ENCODE data around the gene CYP4Z1. TPM values are rescaled to one million over a fixed set of nuclear protein-coding genes. Genes with fewer than 3 reads are reported as not detected.
"Not testable (repeated sequence)": the region's sequence is repeated elsewhere in the genome, so short reads cannot be mapped to it uniquely, and the experiment has no call there.

Gene CYP4Z1
- total RNA-seq, 1 donor from 2014 or later: 4.8 TPM

DNA sequence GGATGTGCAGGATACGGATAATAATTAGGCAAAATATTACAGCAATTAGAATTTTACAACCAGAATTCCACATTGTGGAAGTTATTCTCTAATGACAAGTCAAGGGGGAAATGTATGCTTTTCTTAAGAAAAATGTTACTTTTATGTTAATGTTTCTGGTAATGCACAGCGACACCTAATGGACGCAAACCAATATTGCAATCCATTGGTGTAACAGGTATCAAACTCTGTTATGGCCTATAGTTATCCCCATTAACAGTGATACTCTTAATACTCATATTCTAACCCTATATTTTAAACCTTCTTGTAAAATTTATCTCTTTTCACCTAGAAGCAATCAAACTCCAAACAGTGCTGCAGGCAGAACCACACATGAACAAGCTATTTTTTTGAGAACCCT lies 22.3 kb downstream of the CYP4Z1 start:
- H3K4me3 ChIP-seq; H3K4me1 ChIP-seq; H3K36me3 ChIP-seq; H3K27ac ChIP-seq; H3K9me3 ChIP-seq; H3K27me3 ChIP-seq; intact Hi-C loops (cut with DNase I): not testable (repeated sequence)
- DNase-seq (ENCODE audit: low spot score in 2 of 2): peak in 1 of 2 donors; percentile 66
- TF ChIP-seq, protein P1, sequence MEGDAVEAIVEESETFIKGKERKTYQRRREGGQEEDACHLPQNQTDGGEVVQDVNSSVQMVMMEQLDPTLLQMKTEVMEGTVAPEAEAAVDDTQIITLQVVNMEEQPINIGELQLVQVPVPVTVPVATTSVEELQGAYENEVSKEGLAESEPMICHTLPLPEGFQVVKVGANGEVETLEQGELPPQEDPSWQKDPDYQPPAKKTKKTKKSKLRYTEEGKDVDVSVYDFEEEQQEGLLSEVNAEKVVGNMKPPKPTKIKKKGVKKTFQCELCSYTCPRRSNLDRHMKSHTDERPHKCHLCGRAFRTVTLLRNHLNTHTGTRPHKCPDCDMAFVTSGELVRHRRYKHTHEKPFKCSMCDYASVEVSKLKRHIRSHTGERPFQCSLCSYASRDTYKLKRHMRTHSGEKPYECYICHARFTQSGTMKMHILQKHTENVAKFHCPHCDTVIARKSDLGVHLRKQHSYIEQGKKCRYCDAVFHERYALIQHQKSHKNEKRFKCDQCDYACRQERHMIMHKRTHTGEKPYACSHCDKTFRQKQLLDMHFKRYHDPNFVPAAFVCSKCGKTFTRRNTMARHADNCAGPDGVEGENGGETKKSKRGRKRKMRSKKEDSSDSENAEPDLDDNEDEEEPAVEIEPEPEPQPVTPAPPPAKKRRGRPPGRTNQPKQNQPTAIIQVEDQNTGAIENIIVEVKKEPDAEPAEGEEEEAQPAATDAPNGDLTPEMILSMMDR (IDR thresholded peaks at IDR 0.05): peak; percentile 29 to 67 (median 57)

DNA sequence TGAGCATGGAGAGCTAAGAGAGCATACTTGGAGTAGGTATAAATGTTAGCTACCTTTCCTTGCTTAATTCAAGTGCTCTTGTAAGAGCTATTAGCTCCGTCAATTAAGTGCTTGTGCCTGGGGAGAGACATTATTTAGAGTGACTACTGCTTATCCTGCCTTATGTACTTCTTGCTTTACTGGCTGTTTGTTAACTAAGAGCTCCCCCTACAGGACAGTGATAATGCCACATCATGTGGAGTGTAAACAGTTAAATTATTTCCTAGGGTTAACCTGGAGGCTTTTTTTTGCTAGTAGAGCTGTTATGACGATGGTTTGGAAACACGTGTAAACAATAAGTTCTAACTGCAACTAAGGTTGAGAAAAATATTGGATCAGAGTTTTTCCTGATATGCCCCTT lies 24.4 kb downstream of the CYP4Z1 start:
- H3K4me3 ChIP-seq; DNase-seq (ENCODE audit: low spot score in 2 of 2); H3K27ac ChIP-seq; H3K4me1 ChIP-seq; H3K27me3 ChIP-seq; H3K9me3 ChIP-seq; H3K36me3 ChIP-seq: not testable (repeated sequence)
- intact Hi-C loops (cut with DNase I): loop anchor here (10.0 kb wide), 1 partner anchor 217 kb away; no protein-coding TSS in a partner anchor

DNA sequence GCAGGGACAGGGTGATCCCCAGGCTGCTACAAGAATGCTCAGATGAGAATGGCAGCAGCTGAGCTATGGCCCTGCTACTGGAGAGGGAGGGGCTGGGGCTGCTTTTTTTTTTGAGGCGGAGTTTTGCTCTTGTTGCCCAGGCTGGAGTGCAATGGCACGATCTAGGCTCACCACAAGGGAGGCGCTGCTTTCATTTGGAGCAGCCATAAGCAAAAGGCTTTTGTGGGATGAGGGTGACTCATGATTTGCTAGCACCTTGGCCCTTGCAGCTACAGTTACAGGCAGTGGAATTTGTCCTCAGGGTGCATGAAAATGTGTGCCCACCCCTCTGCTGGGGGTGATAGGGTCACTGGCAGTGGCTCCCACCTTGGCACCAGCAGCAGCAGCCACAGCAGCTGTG lies 37.8 kb downstream of the CYP4Z1 start:
- H3K9me3 ChIP-seq: peaks cover 0 to 12% of the 10 kb centered on the region in 2 donors
- TF ChIP-seq, protein P1 (IDR thresholded peaks at IDR 0.05): no peak
- intact Hi-C loops (cut with DNase I): no loop called here
- H3K36me3 ChIP-seq: no peaks in the 10 kb centered on the region
- H3K4me3 ChIP-seq: no peak overlapping the region
- H3K27me3 ChIP-seq: no peaks in the 10 kb centered on the region
- no peaks in the 10 kb centered on the region for H3K4me1 ChIP-seq
- no peak overlapping the region for H3K27ac ChIP-seq
- no peak for DNase-seq (ENCODE audit: low spot score in 2 of 2)

DNA sequence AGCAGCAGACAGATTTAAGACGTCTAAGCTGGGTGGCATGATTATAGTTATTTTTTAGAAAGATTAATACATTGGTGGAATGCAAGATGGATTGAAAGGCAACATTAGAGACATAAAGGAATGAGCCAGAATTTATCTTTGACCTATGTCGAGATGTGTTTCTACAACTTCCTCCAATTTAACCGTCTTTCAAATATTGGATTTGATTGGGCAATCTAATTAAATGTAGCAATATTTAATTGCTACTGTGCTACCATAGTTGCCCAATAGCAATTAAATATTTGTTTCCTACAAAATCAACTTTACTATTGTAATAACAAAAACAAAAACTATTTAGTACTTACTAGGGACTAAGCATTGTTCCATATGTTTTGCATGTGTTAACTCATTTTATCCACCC lies 39.8 kb downstream of the CYP4Z1 start:
- Histone ChIP-seq H3K27me3 (no peaks in the 10 kb centered on the region), H3K4me1 (no peaks in the 10 kb centered on the region), H3K9me3 (peaks cover 0 to 12% of the 10 kb centered on the region in 2 donors), H3K27ac (no peak overlapping the region), H3K36me3 (no peaks in the 10 kb centered on the region), H3K4me3 (no peak overlapping the region)
- TF ChIP-seq, protein P1 (IDR thresholded peaks at IDR 0.05): no peak
- no peak for DNase-seq (ENCODE audit: low spot score in 2 of 2)
- intact Hi-C loops (cut with DNase I): no loop called here

DNA sequence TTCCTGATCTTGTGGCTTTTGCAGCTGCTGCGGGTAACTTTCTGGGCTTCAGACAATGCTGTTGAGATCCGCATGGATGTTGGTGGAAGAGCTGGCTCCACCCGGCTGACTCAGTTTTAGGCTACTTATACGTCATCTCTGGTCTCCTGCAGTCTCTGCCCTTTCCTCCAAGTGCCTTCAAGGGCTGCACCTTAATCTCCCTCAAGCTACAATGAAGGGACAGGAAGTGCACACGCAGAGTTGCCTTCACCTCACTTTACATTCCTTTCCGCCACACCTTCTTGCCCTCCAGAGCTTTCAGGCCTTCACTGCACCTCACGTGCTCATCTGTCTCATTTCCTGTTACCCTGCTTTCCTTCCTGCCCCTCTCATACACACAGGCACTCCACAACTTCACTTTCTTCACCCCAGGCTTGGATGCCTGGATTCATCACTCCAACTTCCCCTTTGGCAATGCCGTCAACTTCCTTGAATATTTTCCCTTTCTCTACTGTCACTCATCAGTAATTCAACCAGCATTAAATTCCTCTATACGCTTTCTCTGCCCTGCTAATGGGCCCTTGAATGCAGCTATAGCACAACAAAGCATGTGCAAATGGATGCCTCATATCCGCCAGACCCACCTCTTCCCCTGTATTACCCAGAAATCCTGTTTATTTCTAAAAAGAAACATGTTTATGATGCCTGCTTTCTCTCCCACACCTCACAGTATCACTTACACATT lies 41.0 kb downstream of the CYP4Z1 start:
- DNase-seq (ENCODE audit: low spot score in 2 of 2); intact Hi-C loops (cut with DNase I); H3K36me3 ChIP-seq; H3K4me1 ChIP-seq; H3K27me3 ChIP-seq; H3K4me3 ChIP-seq; H3K27ac ChIP-seq; H3K9me3 ChIP-seq: not testable (repeated sequence)

DNA sequence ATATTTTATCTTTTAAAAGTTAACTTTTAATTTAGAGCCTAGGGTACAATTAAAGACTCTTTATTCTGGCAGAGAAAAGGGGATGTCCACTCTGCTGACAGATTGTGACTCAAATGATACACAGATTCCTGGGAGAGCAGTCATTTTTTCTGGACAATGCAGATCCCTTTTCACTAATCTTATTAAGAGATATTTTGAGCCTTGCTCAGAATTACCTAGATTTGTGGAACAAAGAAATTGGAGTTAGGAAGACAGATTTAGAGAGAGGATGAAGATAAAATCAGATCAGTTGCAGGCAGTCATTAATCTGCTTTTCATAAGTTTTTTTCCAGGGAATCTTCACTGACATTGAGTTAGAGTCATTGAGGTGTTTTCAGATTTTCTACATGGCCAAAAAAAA lies 42.5 kb downstream of the CYP4Z1 start:
- H3K36me3 ChIP-seq; H3K9me3 ChIP-seq; H3K4me1 ChIP-seq; DNase-seq (ENCODE audit: low spot score in 2 of 2); H3K27ac ChIP-seq; H3K27me3 ChIP-seq; H3K4me3 ChIP-seq; intact Hi-C loops (cut with DNase I): not testable (repeated sequence)

DNA sequence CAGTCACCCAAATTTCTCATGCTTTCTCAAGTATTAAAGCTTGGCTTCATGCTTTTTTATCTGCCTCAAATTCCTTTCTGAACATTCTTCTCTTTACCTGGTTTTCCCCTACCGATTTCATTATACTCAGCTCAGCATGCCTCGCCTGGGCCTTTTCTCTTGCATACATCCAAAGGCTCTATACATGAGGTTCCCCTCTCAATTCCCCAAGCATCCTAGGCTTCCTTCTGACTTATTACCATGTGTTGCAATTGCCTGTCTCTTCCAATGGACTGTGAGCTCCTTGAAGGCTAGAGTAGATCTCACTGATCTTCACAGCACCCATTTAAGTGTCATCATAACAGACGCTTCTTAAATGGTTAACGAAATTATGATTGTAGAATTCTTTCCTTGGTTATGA lies 46.1 kb downstream of the CYP4Z1 start:
- intact Hi-C loops (cut with DNase I): no loop called here
- Histone ChIP-seq H3K27me3 (no peaks in the 10 kb centered on the region), H3K27ac (no peak overlapping the region), H3K36me3 (no peaks in the 10 kb centered on the region), H3K4me1 (no peaks in the 10 kb centered on the region), H3K4me3 (no peak overlapping the region), H3K9me3 (no peaks in the 10 kb centered on the region)
- TF ChIP-seq, protein P1 (IDR thresholded peaks at IDR 0.05): no peak
- no peak for DNase-seq (ENCODE audit: low spot score in 2 of 2)

DNA sequence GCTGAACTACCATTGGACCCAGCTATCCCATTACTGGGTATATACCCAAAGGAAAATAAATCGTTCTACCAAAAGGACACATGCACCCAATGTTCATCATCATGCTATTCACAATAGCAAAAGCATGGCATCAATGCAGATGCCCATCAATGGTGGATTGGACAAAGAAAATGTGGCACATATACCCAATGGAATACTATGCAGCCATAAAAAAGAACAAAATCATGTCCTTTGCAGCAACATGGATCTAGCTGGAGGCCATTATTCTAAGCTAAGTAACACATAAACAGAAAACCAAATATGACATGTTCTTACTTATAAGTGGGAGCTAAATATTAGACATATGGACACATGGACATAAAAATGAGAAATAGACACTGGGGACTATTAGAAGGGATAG lies 54.0 kb downstream of the CYP4Z1 start:
- H3K4me3 ChIP-seq; DNase-seq (ENCODE audit: low spot score in 2 of 2); H3K27me3 ChIP-seq; intact Hi-C loops (cut with DNase I); H3K4me1 ChIP-seq; H3K36me3 ChIP-seq; H3K27ac ChIP-seq; H3K9me3 ChIP-seq: not testable (repeated sequence)

DNA sequence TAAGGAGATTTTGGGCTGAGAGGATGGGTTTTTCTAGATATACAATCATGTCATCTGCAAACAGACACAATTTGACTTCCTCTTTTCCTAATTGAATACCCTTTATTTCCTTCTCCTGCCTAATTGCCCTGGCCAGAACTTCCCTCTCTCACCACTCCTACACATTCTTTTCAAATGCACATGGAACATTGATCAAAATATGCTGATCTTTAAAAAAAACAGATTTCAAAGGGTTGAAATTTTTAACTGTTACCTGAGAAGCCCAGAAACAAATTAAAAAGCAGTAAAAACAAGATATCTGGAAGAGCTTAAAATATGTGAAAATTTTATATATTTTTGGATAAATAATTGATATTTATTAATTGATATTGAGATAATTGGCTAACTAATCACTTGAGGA lies 57.8 kb downstream of the CYP4Z1 start:
- H3K9me3 ChIP-seq; H3K27ac ChIP-seq; H3K36me3 ChIP-seq; DNase-seq (ENCODE audit: low spot score in 2 of 2); intact Hi-C loops (cut with DNase I); H3K27me3 ChIP-seq; H3K4me3 ChIP-seq; H3K4me1 ChIP-seq: not testable (repeated sequence)

DNA sequence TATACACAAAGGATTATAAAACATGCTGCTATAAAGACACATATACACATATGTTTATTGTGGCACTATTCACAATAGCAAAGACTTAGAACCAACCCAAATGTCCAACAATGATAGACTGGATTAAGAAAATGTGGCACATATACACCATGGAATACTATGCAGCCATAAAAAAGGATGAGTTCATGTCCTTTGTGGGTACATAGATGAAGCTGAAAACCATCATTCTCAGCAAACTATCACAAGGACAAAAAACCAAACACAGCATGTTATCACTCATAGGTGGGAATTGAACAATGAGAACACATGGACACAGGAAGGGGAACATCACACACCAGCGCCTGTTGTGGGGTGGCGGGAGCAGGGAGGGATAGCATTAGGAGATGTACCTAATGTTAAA lies 60.0 kb downstream of the CYP4Z1 start:
- H3K4me1 ChIP-seq; H3K9me3 ChIP-seq; H3K27ac ChIP-seq; H3K27me3 ChIP-seq; DNase-seq (ENCODE audit: low spot score in 2 of 2); H3K4me3 ChIP-seq; H3K36me3 ChIP-seq; intact Hi-C loops (cut with DNase I): not testable (repeated sequence)

Data from ascending aorta (tissue), 2 donors.